Measurements from ENCODE around the gene FAM43A. TPM values are rescaled to one million over a fixed set of nuclear protein-coding genes. Genes with fewer than 3 reads are reported as not detected.

Gene FAM43A
- total and polyA plus RNA-seq, 9 of the 15 experiments (the other 6 are each of a cell fraction or from before 2014, with no cell fraction given), result 0.03 to 1.2 (median 0.21) TPM

- TF ChIP-seq ZFX (CRISPR knock-in tag; IDR thresholded peaks at IDR 0.05) (peak; percentile 40; the same call in 1 of the 2 replicates), ZNF140 (CRISPR knock-in tag; IDR thresholded peaks at IDR 0.05) (no peak), ATF2 (CRISPR knock-in tag; IDR thresholded peaks at IDR 0.05) (no peak), SMC3 (conservative IDR thresholded peaks at IDR 0.05; ENCODE audit: insufficient read depth, low read depth, low read length) (no peak), TAF7 (tag; IDR thresholded peaks at IDR 0.05) (peak; percentile 23; the same call in 1 of the 2 replicates), ZNF224 (CRISPR knock-in tag; IDR thresholded peaks at IDR 0.05) (no peak), KLF1 (tag; IDR thresholded peaks at IDR 0.05) (peak; percentile 11; the same call in 1 of the 2 replicates), MYC (IDR thresholded peaks at IDR 0.05; ENCODE audit: low read depth, low read length) (peak; percentile 79; the same call in 1 of the 2 replicates), MYC (CRISPR knock-in tag; IDR thresholded peaks at IDR 0.05; ENCODE audit: borderline replicate concordance, low read depth) (no peak), ZEB2 (IDR thresholded peaks at IDR 0.05) (peak; percentile 99), NRF1 (conservative IDR thresholded peaks at IDR 0.05 in 1 of 2, IDR thresholded peaks at IDR 0.05 in 1 of 2) (peak in 1 of 2 experiments; percentile 51; a peak in 3 of 4 replicates), DACH1 (IDR thresholded peaks at IDR 0.05; ENCODE audit: partially characterized antibody) (no peak), MAFK (IDR thresholded peaks at IDR 0.05; ENCODE audit: low read length) (peak; percentile 22; the same call in 1 of the 2 replicates), MCM3 (IDR thresholded peaks at IDR 0.05) (no peak), THRAP3 (IDR thresholded peaks at IDR 0.05; ENCODE audit: borderline replicate concordance) (no peak), NFIX (CRISPR knock-in tag; IDR thresholded peaks at IDR 0.05; ENCODE audit: low read depth) (no peak), HMG20A (CRISPR knock-in tag; conservative IDR thresholded peaks at IDR 0.05) (no peak), RFX5 (IDR thresholded peaks at IDR 0.05; ENCODE audit: low read depth, low read length) (no peak), MCM2 (IDR thresholded peaks at IDR 0.05; ENCODE audit: low read depth) (no peak), ZNF408 (CRISPR knock-in tag; IDR thresholded peaks at IDR 0.05; ENCODE audit: low read depth) (no peak), CBX3 (IDR thresholded peaks at IDR 0.05; ENCODE audit: borderline replicate concordance in 1 of 2, low read length in 2 of 2) (peak in 1 of 2 experiments; percentile 89; a peak in 2 of 3 replicates), ZNF583 (CRISPR knock-in tag; IDR thresholded peaks at IDR 0.05) (no peak), TRIM28 (IDR thresholded peaks at IDR 0.05) (no peak), MCM5 (IDR thresholded peaks at IDR 0.05; ENCODE audit: low read depth) (no peak), SRSF7 (optimal IDR thresholded peaks at IDR 0.05; ENCODE audit: low read depth, low read length) (no peak), ZBTB49 (CRISPR knock-in tag; IDR thresholded peaks at IDR 0.05; ENCODE audit: borderline replicate concordance) (no peak)
- TF ChIP-seq, protein P1, sequence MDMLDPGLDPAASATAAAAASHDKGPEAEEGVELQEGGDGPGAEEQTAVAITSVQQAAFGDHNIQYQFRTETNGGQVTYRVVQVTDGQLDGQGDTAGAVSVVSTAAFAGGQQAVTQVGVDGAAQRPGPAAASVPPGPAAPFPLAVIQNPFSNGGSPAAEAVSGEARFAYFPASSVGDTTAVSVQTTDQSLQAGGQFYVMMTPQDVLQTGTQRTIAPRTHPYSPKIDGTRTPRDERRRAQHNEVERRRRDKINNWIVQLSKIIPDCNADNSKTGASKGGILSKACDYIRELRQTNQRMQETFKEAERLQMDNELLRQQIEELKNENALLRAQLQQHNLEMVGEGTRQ (CRISPR knock-in tag; IDR thresholded peaks at IDR 0.05), result no peak
Observed at GRCh38 chr3:194671900-194672808, 13.5 kb upstream of the FAM43A start, which contains the start of gene LSG1 (continued).

All from K562 (cell line).